Measurements from ENCODE around the gene EPB41L4B. TPM values are rescaled to one million over a fixed set of nuclear protein-coding genes. Genes with fewer than 3 reads are reported as not detected.

The EPB41L4B gene
- total RNA-seq, 2 donors from 2014 or later: 13.3 to 15.1 TPM

DNA sequence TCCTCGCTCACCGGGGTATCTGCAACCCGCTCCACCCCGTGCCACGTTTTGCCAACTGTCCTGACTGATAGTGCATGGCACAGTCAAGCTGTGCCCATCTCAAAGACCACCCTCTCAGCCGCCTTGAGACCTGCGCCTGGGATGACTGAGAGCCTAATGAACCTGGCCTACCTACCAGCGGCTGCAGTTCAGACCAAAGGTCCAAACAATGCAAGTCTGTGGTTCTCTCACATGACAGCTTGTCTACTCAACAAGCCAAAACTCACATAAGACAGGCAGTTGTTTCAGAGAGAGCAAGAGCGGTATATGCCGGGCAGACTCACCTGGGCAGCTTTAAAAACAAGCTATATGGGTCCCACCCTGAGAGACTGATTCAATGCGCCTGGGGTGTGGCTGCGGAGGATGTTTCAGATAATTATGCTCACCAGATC is 70.5 kb downstream of the EPB41L4B start:
- no peaks in the 10 kb centered on the region for H3K9me3 ChIP-seq
- peak overlapping the region; percentile 46 to 64 for H3K27ac ChIP-seq
- H3K36me3 ChIP-seq: no peaks in the 10 kb centered on the region
- intact Hi-C loops (cut with DNase I): loop anchor here (5.0 kb wide), 1 partner anchor 67 kb away; no protein-coding TSS in a partner anchor
- no peak for DNase-seq (ENCODE audit: low spot score)
- peaks cover 2% of the 10 kb centered on the region for H3K4me1 ChIP-seq (replicated peaks)
- TF ChIP-seq, protein P1, sequence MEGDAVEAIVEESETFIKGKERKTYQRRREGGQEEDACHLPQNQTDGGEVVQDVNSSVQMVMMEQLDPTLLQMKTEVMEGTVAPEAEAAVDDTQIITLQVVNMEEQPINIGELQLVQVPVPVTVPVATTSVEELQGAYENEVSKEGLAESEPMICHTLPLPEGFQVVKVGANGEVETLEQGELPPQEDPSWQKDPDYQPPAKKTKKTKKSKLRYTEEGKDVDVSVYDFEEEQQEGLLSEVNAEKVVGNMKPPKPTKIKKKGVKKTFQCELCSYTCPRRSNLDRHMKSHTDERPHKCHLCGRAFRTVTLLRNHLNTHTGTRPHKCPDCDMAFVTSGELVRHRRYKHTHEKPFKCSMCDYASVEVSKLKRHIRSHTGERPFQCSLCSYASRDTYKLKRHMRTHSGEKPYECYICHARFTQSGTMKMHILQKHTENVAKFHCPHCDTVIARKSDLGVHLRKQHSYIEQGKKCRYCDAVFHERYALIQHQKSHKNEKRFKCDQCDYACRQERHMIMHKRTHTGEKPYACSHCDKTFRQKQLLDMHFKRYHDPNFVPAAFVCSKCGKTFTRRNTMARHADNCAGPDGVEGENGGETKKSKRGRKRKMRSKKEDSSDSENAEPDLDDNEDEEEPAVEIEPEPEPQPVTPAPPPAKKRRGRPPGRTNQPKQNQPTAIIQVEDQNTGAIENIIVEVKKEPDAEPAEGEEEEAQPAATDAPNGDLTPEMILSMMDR (IDR thresholded peaks at IDR 0.05): no peak
- TF ChIP-seq POLR2A (IDR thresholded peaks at IDR 0.05) (no peak), POLR2AphosphoS5 (IDR thresholded peaks at IDR 0.05) (no peak)
- 90% methylated on average over 12 of the region's 12 CpGs for WGBS
- no peak overlapping the region for H3K4me3 ChIP-seq
- H3K27me3 ChIP-seq (replicated peaks; ENCODE audit: insufficient read depth): no peaks in the 10 kb centered on the region

- TF ChIP-seq, protein P1 (IDR thresholded peaks at IDR 0.05): no peak
- TF ChIP-seq POLR2A (IDR thresholded peaks at IDR 0.05) (no peak), POLR2AphosphoS5 (IDR thresholded peaks at IDR 0.05) (no peak)
- H3K36me3 ChIP-seq: no peaks in the 10 kb centered on the region
- 90% methylated on average over 5 of the region's 5 CpGs for WGBS
- H3K9me3 ChIP-seq: no peaks in the 10 kb centered on the region
- H3K4me3 ChIP-seq: no peak overlapping the region
- no peaks in the 10 kb centered on the region for H3K27me3 ChIP-seq (replicated peaks; ENCODE audit: insufficient read depth)
- intact Hi-C loops (cut with DNase I): loop anchor here (5.0 to 10.0 kb wide), 2 partner anchors 68 to 225 kb away; no protein-coding TSS in a partner anchor
- H3K27ac ChIP-seq: no peak overlapping the region
- DNase-seq (ENCODE audit: low spot score): no peak
- H3K4me1 ChIP-seq (replicated peaks): peaks cover 2% of the 10 kb centered on the region
Observed at GRCh38 chr9:109249615-109250014, 71.2 kb downstream of the EPB41L4B start.

GRCh38 chr9:109248133-109248581 is 72.7 kb downstream of the EPB41L4B start:
- H3K27me3 ChIP-seq (replicated peaks; ENCODE audit: insufficient read depth): no peaks in the 10 kb centered on the region
- H3K9me3 ChIP-seq: no peaks in the 10 kb centered on the region
- H3K4me3 ChIP-seq: no peak overlapping the region
- no peak overlapping the region for H3K27ac ChIP-seq
- no peak for TF ChIP-seq POLR2A (IDR thresholded peaks at IDR 0.05)
- no peak for TF ChIP-seq POLR2AphosphoS5 (IDR thresholded peaks at IDR 0.05)
- TF ChIP-seq, protein P1 (IDR thresholded peaks at IDR 0.05): no peak
- H3K4me1 ChIP-seq (replicated peaks): peaks cover 1% of the 10 kb centered on the region
- intact Hi-C loops (cut with DNase I): loop anchor here (10.0 kb wide), 1 partner anchor 227 kb away; no protein-coding TSS in a partner anchor
- 78% methylated on average over 7 of the region's 7 CpGs for WGBS
- DNase-seq (ENCODE audit: low spot score): no peak
- no peaks in the 10 kb centered on the region for H3K36me3 ChIP-seq

DNA sequence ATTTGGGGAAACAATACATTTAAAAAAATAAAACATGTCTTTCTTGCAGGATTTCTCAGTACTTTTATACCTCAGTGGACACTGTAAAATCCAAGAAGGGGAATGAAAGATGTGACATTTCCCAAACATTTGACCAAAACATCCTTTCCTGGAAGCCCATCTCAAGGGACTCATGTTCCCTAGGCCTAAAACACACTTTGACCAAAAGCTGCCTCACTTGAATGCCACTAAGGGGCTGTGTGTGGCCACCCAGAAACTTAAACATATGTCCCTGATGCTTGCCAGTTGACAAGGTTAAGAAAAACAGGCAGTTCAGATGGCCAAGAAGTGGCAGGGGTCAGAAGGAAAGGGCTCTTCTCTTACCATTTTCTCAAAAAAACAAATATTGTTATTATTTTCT is 73.6 kb downstream of the EPB41L4B start:
- no peak overlapping the region for H3K27ac ChIP-seq

More for the DNA sequence above, 73.6 kb downstream of the EPB41L4B start:
- TF ChIP-seq, protein P1 (IDR thresholded peaks at IDR 0.05): no peak
- TF ChIP-seq POLR2AphosphoS5 (IDR thresholded peaks at IDR 0.05) (no peak), POLR2A (IDR thresholded peaks at IDR 0.05) (no peak)
- DNase-seq (ENCODE audit: low spot score): no peak
- intact Hi-C loops (cut with DNase I): loop anchor here (10.0 kb wide), 1 partner anchor 228 kb away; no protein-coding TSS in a partner anchor
- H3K9me3 ChIP-seq: no peaks in the 10 kb centered on the region
- no peak overlapping the region for H3K4me3 ChIP-seq
- H3K36me3 ChIP-seq: no peaks in the 10 kb centered on the region
- H3K27me3 ChIP-seq (replicated peaks; ENCODE audit: insufficient read depth): no peaks in the 10 kb centered on the region
- no peaks in the 10 kb centered on the region for H3K4me1 ChIP-seq (replicated peaks)
